ENCODE measurements around the gene HSD11B2.

HSD11B2 gene

DNA sequence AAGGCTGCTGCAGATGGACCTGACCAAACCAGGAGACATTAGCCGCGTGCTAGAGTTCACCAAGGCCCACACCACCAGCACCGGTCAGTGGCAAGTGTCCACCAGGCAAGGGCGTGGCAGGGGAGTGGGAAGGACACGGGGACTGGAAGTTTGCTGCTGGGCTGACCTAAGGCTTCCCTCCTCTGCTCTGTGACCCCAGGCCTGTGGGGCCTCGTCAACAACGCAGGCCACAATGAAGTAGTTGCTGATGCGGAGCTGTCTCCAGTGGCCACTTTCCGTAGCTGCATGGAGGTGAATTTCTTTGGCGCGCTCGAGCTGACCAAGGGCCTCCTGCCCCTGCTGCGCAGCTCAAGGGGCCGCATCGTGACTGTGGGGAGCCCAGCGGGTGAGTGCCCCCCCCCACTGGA, 4.8 kb downstream of the HSD11B2 start:
- DNase-seq, result no peak

DNA sequence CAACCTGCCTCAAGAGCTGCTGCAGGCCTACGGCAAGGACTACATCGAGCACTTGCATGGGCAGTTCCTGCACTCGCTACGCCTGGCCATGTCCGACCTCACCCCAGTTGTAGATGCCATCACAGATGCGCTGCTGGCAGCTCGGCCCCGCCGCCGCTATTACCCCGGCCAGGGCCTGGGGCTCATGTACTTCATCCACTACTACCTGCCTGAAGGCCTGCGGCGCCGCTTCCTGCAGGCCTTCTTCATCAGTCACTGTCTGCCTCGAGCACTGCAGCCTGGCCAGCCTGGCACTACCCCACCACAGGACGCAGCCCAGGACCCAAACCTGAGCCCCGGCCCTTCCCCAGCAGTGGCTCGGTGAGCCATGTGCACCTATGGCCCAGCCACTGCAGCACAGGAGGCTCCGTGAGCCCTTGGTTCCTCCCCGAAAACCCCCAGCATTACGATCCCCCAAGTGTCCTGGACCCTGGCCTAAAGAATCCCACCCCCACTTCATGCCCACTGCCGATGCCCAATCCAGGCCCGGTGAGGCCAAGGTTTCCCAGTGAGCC, 5.8 kb downstream of the HSD11B2 start:
- no peak for DNase-seq

DNA sequence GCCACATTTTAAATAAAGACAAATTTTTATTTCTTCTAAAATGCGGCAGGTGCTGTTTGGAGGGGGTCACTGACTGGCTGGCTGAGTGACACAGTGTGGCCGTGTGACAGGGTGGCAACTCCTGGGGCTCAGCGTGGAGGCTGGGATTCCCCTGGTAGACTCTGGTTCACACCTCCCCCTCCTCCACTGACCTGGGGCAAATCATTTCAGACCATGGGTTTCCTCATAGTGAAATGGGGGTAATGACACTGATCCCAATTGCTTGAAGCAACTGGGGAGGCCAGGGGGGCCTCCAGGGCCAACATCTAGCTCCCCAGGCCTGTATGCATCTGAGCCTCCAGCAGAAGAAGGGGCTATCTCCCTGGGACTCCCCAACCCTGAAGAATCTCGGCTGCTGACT, 6.6 kb downstream of the HSD11B2 start:
- no peak for DNase-seq

DNA sequence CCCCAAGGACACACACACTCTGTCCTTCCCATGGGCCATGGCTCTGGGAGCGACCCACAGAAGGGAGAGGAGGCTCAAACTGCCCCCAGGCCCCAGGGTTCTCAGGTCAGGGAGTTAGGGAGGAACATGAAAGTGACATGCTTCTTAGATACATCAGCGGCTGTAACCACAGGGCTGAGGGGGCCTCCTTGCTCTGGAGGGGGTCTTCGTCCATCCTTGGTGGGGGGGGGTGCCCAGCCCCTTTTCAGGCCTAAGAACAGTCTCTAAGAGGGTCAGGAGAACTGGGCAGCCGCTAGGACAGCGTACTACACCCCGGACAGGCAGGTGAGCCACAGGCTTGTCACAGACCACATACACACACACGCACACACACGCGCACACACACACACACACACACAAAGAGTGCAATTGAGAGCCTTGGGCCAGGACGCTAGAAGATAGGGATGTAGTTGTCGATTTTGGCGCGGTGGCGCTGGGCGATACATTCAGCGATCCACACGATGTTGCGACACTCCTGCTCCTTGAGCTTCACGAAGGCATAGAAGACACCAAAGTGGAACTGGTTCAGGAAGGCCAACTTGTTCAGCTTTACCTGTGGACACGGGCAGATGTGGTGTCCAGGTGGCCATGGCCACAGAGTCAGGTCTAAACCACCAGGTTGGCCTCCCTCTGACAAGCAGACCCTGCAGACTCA, 7.3 kb downstream of the HSD11B2 start:
- no peak for DNase-seq

DNA sequence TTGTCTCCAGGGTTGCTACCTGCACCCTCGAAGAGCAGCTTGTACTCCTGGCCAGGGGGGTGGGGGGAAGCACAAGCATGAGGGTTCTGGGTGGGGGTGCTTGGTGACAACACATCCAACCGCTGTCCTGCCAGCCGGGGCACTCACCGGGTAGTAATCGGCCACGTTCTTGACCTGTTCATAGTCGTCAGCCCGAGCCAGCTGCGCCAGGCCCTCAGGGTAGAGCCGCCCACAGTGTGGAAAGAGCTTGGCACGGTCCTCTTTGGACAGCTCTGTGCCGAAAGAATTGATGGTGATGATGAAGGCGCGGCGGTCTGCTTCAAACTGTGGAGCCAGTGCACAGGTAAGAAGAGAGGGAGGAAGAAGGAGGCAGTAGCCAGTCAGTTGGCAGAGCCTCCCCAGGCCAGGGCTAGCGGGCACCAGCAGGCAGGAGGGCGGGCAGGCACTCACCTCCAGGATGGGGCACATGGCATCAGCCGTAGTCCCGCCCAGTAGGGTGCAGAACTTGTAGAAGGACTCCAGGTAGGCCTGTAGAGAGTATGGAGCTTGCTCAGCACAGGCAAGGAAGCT, 8.0 kb downstream of the HSD11B2 start:
- DNase-seq, result no peak

DNA sequence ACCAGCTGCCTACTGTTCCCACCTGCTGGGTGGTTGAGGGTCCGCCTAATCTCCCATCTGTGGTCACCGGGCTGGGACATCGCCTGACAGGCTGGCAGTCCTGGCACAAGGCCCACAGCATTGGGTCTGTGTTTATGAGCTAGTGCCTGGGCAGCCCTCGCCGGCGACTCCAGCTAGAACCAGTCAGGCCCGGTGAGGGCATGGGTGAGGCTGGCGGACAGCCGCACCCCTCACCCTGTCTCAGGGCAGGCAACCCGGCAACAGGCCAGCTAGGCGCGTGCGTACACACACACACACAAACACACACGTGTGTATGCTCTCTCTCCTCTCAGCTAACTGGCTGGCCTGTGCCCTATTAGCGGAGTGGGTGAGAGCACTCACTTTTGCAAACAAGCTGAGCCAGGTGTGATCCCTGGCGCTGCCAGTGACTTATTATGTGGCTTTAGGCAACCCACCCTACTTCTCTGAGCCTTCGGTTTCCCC, 10.4 kb downstream of the HSD11B2 start:
- DNase-seq, result no peak

DNA sequence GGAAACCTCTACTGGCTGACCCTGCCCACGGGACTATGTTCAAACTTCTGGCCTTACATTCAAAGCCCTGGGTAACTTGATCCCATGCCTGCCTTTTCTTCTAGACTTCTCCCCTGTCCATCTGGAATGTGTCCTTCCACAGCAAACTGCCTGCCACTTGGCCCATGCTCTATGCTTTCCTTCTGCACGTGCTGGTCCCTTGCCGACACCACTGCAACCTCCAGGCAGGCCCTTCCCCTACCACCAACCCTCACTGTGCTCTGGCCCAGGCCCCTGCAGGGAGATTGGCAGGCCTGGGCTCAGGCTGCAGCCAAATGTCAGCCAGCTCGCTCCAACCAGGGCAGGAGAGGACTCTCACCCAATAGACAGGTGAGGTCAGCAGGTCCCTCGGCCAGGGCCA, 11.0 kb downstream of the HSD11B2 start:
- no peak for DNase-seq

DNA sequence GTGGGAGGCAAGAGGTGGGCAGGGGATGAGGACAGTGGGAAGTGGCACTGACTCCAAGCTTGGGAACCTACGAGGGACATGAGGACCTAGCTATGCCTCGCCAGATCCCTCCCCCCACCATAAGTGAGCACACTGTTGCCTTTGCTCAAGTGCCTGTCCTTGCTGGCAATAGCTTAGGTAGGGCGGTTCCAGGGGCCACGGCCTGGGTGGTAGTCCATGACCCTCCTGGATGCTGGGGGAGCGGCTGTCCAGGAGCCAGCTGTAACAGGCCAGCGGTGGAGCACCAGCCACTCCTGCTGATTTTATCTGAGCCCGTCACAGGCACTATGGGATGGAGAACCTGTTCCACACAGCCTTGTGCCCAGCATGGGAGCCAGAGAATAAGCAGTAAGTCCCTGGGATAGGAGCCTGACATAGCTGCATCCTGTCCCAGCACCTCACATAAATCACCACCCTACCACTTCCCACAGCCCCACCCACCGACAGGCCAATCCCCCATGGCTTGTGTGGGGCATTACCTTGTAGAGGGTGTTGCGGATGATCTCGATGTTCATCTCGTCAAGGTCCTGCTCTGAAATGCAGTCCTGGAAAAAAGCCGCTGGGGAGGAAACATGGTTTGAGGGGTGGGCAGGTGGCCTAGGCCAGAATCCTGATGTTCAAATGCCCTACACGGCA, 11.8 kb downstream of the HSD11B2 start:
- no peak for DNase-seq

DNA sequence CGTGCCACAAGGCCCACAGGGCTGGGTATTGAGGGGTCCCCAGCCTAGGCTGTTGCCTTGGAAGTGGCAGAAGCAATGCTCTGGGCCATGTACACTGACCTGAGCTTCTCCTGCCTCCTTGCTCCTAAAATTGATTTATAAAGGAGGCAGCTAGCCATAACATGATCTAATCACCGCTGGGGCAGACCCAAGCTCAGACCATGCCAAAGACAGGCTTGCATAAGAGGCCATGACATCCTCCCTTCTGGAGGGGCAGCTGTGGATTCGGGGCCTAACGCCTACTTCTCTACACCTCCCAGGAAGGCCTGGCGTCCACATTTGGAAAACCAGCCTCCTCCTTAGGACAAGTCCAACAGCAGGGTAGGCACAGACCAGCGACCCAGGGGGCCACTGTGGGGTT, 12.3 kb downstream of the HSD11B2 start:
- no peak for DNase-seq

DNA sequence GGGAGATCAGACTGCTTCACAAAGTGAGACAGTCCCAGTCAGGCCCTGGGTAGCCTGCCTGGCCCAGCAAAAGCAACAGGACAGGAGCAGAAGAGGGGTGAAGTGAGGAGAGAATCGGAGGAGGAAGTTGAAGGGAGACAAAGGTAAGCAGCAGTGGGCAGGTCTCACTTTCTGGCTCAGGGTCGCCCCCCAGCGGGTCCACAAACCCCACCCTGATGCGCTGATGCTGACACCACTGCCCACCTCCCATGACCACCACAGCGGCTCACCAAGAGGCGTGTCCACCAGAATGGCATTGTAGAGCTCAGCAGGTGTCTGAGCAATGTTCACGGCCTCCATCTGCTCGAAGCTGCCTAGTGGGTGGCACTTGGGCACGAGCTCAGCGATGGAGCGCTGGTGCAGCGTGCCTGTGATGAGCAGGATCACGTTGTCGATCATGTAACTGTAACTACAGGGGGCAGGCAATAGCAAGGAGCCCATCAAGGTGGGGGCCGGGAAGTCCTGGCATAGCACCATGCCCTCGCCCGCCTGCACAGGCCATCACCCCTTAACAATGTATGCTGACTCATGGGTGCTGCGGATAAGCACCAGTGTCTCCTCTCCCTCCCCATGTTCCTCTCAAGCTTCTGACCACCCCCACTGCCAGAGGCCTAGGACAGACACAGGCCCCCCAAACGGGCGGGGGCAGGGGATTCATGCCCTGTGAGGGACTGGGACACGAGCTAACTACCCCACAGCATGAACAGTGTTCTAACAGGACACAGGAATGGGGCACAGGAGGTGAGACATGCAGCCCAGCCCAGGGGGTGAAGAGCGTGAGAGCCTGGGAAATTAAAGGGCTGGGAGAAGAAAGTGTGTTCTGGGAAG, 13.6 kb downstream of the HSD11B2 start:
- no peak for DNase-seq

DNA sequence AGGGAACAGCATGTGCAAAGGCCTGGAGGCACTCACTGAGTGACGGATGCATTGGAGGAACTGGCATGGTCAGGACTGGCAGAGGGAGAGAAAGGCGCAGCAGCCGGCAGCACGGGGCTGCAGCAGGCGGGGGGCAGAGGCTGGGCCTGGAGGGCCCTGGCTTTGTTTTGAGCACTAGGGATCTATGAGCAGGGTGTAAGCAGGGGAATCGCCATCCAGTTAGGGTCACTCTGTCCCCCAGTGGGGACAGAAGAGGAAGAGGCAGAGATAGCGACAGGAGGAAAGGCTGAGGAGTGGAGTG, 14.2 kb downstream of the HSD11B2 start:
- DNase-seq, result no peak

DNA sequence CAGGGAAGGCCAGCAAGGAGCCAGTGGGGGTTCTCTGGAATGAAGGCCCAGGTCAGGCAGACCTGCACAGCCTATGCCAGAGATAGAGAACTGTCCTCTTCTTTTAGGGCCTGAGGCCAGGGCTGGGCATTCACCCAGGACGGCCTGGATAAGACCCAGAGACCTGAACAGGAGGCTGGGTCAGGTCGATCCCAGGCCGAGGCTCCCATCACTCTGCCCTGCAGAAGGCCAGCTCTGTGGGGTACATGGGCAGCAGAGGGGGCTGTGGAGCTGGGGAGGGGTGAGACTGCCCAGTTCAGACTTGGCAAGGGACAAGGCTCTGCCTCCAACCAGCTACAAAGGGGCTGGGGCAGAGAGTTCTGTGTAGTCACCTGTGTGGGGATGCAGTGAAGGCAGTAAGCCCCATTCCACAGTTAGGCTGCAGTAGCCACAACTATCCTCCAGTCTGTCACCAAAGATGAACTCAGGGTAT, 14.6 kb downstream of the HSD11B2 start:
- DNase-seq, result no peak

DNA sequence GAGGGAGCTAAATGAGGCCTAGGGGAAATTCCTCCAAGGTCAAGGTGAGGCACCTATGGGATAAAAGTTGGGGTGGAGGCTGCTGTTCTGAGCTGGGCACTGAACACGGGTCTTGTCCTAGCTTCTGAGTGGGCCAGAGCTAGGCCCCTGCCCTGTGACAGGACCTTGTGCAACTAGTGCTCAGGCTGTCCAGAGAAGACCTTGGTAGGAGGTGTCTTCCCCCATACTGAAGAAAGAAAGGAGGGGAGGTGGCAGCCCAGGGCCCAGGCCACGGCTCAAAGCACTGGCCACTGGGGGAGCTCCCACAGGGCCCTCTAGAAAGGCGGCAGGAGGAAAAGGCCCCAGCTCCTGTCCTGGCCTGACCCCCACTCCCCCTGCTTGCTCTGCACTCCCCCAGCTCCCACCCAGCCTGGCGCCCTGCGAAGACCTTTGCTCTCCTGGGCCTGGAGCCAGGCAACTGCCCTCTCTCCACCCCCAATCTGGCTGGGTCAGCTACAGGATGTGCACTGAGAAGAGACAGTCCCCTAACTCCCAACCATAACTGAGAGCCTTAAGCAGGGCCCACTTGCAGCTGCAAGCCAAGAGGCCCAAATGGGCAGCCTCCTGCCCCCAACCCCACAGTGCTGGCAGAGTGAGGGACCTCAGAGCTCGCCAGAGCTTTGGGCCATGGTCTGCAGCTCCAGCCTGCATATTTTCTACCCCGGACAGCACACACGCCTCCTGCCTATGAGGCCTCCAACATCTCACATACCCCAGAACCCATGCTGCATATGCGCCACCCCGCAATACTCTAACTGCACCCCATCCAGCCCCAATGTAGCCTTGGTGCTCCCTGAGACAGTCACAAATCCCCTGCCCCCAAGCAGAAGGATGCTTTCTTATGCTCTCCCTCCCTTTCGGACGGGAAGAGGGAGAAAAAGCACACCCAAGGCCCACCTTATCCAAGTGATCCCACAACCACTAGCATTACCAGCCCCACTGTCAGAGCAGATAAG, 15.3 kb downstream of the HSD11B2 start:
- DNase-seq, result no peak

DNA sequence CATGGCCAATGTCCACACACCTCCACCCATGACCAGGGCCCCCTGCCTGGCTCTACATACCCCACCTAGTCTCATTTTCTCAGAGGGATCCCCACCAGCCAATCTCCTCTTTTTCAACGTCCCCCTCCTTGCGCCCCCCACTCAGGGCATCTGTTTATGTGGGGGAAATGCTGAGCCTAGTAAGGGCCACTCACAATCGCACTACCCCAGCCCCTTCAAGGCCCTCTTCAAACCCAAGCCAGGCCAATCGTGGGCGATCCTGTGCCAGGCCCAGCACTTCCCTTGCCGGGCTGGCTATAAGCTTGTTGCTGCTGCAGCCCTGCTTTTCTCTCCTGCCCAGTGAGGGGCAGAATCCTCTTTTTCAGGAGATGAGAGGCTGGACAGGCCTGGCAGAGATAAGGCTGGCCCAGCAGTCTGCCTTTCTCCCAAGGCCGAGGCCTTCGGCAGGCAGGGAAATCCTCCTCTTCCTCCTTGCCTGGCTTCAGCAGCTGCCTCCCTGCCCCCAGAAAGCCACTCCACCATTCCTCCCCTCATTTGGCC, 16.1 kb downstream of the HSD11B2 start:
- DNase-seq, result no peak

DNA sequence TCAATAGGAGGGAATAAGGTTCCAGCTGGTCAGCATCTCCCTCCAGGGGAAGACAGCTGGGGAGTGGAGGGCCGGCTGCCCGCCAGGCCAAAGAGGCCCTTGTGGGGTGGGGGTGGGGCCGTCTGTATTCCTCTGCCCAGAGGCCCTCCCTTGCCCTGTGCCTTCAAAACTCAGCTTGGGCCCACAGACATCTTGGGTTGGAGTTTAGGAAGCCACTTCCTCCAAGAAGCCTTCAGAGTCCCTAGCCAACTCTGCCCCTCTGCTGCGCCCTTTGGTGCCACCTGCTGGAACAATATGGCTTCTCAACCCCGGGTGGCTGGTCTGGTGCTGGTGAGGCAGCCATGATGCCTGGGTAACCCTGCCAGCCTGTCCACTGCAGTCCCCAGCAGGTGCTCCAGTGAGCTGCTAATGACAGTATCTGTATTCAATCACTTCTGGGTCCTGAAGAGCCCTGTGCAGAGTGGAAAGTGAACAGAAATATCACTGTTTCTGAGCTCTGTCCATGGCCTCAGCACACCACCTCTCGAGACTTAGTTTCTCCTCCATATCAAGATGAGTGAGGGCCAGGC, 16.7 kb downstream of the HSD11B2 start:
- no peak for DNase-seq

DNA sequence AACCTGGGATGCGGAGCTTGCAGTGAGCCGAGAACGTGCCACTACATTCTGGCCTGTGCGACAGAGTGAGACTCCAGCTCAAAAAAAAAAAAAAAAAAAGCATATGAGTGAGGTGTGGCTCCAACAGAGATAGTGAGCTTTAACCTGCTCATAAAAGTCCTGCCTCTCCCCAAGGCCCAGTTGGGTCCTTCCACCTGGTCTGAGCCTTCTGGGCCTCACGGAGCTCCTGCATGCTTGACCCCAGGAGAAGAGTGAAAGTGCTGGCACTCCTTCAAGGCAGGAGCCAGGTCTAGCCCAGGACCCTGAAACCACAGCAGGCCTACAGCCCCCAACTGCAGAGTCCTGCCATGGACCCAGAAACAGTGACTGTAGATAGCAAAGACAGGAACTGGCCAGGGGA, 17.7 kb downstream of the HSD11B2 start:
- DNase-seq, result no peak

DNA sequence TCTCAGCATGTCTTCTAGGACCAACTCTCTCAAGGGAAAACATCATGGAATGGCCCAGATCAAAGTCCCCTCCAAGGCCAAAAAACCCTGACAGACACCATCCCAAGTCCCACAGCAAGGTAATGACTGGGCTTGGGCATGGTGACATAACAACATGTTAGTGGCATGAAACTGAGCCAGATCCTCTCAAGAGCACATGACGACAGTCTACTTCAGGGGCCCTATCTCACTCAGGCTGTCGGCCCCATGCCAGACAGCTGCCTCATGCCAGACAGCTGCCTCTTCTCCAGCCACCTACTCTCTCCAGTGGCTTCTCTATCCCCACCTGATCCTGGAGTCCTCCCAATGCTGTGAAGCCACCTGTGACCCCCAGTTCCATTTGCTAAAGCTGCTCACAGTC, 18.4 kb downstream of the HSD11B2 start:
- DNase-seq, result no peak

DNA sequence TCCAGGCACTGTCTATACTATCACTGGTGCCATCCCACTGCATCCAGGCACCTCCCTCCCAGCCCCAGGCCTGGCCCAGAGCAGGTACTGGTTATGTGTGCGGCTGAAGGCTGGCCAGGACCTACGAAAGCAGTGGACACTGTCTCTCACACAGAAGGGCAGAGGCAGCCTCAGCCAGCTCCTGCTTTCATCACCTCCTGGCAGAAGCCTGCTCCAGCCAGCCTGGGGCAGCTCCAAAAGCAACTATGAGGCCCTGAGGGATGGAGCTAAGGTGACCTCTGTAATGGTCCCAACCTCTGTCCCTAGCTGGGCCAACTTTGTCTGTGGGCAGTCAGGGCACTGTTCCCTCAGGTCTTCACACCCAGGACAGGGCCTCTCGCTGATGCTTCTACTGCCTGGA, 18.8 kb downstream of the HSD11B2 start:
- no peak for DNase-seq

DNA sequence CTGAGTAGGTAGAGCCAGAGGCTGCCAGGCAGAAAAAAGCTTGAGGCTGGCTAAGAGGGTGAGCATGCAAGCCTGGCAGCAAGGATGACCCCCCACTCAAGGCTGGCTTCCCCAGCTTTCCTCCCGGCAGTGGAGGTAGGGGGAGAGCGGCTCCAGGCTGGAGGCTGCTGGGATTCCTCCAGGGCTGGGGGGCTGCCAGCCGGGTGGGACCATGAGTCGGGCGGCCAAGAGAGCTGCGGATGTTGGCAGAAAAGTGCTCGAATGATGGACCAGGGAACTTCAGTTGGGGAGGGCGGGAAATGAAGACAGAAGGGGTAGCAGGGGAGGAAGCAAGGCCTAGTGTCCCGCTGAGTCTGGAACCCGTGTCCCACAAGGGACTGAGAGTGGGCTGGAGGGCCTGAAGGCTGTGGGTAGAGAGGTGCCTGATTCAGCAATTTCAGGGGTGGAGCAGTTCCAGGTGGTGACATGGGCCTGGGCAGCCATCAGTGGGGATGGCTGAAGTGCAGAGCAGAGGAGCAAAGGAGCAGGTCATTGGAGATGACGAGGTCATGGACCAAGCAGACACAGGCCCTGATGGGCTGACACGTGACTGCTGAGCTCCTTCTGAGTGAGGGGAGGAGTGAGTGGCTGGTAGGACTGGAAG, 20.3 kb downstream of the HSD11B2 start:
- no peak for DNase-seq

DNA sequence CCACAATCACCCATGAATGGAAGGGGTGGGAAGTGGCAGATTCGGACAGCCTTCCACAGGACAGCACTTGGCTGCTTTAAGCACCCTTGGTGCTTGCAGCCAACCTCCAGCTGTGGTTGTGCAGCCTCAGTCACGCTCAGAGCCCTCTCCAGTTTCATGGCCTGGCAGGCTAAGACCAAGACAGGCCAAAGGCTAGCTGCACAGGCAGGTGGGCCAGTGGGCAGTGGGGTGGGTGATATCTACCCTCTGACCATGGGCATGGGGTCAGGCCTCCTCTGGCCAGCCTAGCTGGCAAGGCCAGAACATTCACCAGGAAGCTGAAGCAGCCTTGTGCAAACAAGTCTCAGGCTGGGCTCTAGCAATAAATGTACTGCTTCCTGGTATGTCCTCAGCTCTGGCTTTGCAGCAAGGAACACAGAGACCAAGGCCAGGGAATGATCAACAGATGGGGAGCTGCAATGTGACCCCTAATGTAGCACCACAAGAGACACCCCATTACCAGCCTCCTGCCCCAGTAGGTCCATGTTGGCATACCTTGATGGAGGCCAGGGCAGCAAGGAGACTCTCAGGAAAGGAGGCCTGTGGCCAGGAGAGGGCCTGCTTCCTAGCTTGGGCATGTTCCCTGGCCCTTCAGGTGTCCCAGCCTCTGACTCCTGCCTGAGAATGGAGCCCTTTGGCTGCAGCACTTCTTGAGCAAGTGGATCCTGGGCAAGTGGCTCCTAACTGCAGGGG, 20.9 kb downstream of the HSD11B2 start:
- no peak for DNase-seq
